Choroid plexus epithelial cell (primary cell): ENCODE data around the gene IL10RA.

Experiments used
- DNase-seq: peaks from one replicate; pipeline ENCODE4 v3.0.0-alpha.2; 2010; ENCODE audit warnings: low read depth
- H3K4me3 ChIP-seq: 2 replicates; pipeline ENCODE4 v1.5.1; 2011; ENCODE audit warnings: low read depth, mild to moderate bottlenecking, control low read depth, low read length, moderate library complexity
- CTCF ChIP-seq: conservative IDR thresholded peaks from 2 replicates; pipeline ENCODE4 v1.5.1; 2011; ENCODE audit warnings: low read depth, mild to moderate bottlenecking, control low read depth, inconsistent platforms, low read length, moderate library complexity

The IL10RA gene

DNA sequence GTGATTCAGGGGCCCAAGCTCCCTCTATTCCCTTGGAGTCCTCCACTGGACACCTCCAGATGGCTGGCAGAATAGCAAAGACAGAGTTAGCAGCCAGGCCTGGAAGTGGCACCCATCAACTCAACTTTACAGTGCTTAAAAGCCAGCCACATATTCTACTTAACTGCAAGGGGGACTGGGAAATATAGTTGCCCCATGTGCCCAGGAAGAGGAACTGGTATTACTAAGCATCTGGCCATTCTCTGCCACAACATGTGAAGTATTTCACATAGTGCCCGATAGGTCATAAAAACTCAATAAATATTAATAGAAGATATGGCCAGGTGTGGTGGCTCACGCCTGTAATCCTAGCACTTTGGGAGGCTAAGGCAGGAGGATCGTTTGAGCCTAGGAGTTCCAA lies 5.5 kb upstream of the IL10RA start:
- no peak for DNase-seq
- H3K4me3 ChIP-seq, result no peak overlapping the region
- no peak for TF ChIP-seq CTCF

GRCh38 chr11:117983163-117983475 lies 3.1 kb upstream of the IL10RA start:
- H3K4me3 ChIP-seq, result no peak overlapping the region
- no peak for DNase-seq
- no peak for TF ChIP-seq CTCF

GRCh38 chr11:117984476-117984875 lies 1.7 kb upstream of the IL10RA start:
- no peak for TF ChIP-seq CTCF
- DNase-seq, result no peak
- H3K4me3 ChIP-seq, result no peak overlapping the region

GRCh38 chr11:117986981-117987574 lies 884 bp downstream of the IL10RA start:
- no peak for TF ChIP-seq CTCF
- H3K4me3 ChIP-seq, result no peak overlapping the region
- no peak for DNase-seq

DNA sequence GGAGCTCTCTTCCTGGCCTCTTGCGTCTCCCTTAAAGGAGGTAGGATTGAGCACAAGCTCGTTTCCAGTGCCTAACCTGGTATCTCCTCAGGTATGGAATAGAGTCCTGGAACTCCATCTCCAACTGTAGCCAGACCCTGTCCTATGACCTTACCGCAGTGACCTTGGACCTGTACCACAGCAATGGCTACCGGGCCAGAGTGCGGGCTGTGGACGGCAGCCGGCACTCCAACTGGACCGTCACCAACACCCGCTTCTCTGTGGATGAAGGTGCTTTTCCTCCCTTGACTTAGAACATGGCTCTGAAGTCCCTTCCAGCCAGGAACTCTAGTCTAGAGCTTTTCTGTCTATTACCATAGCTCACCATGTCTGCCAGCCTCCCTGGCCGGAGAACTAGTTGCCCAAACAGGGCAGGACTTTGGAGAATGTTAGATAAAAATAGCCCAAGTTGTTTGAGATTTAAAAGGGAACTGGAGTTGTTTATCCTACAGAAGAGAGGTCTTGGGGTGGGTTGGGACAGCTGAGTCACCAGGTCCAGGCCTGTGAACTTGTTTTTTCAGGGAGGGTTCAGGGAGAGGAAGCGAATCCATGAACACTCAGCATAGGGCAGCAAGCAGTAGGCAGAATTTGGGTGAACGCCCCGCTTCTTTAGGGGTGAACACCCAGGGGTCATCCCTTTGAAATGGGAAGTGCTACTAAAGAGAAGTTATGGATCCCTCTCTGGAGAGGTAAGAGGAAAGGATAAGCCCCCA lies 3.3 kb downstream of the IL10RA start:
- no peak overlapping the region for H3K4me3 ChIP-seq
- no peak for DNase-seq
- TF ChIP-seq CTCF, result no peak

GRCh38 chr11:117992136-117992535 lies 5.9 kb downstream of the IL10RA start:
- TF ChIP-seq CTCF, result no peak
- DNase-seq, result no peak
- H3K4me3 ChIP-seq, result no peak overlapping the region

GRCh38 chr11:117992620-117993019 lies 6.4 kb downstream of the IL10RA start:
- TF ChIP-seq CTCF, result no peak
- DNase-seq, result no peak
- no peak overlapping the region for H3K4me3 ChIP-seq
